Measurements from ENCODE around the gene AKR1B1. TPM values are rescaled to one million over a fixed set of nuclear protein-coding genes. Genes with fewer than 3 reads are reported as not detected.

AKR1B1 gene
- total RNA-seq (2014; rRNA removed; shearing (Covaris generic)) (66.4 and 75.7 TPM in 2 replicates), total RNA-seq (2022) (162 and 167 TPM in 2 replicates), Bru-seq, nascent RNA (percentile 68 among the genes with signal in this experiment), BruChase-seq, experiment 1, labeled RNA remaining after a 6-hour chase (percentile 74 among the genes with signal in this experiment), BruChase-seq, experiment 2, labeled RNA remaining after a 2-hour chase (percentile 63 among the genes with signal in this experiment)
- long read RNA-seq, transcript AKR1B1-201 (10 exons, 1,409 nt): major isoform, 161 of 213 reads
- long read RNA-seq, partial matches to known transcripts: 30 of 213 reads
- long read RNA-seq, other reads (novel, unspliced or antisense): 18 of 213 reads

DNA sequence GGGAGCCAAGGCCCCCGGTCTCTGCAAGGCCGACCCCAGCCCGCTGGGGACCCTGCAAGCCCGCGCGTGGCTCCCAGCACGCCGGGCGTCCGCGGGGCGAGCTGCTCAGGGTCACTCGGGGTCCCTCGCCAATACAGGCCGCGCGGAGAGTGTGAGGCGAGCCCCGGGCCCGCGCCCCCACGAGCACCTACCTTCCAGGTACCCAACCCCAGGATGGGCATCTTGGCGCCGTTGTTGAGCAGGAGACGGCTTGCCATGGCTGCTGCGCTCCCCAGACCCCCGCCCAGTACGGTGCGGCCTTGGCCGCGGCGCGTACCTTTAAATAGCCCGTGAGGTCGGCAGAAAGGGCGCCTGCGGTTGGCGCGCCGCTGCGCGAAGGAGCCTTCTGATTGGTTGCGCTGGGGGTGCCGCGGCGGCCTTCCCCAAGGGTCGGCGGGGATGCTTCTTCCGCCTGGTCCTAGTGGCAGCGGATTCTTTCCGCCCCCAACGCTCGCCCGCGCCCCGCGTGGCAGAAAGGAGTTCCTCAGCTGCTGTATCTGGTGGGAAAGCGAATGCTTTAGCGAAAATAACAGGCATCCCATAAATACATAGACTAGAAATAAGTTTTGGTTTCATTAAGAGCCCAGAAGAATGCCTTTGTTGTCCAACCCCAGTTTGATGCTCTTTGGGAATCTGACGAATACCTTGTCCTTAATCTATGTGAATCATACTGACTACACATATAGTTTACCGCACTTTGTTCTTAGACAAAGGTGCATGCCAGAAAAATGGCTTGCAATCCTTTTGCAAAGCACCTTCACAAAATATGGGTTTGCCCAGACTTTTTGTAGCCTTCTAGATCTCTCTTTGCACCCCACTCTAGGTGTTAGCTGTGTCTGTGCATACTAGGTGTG is at the start of gene AKR1B1:
AKR1B1 (minus strand) TSS at position 295 of the 893 bp plus-strand sequence; CDS start at position 257, 38 bp downstream.
- peaks cover 19% of the 10 kb centered on the region; the same call in 1 of the 2 replicates for H3K79me2 ChIP-seq (ENCODE audit: insufficient read depth, low read depth, low read length)
- peaks cover 1% of the 10 kb centered on the region; the same call in 1 of the 2 replicates for H3K9me3 ChIP-seq (ENCODE audit: low read length)
- POLR2A ChIA-PET: interaction anchor here (0.6 to 1.6 kb wide), 7 partner anchors 10 to 214 kb away, joined by 3 to 6 read pairs (median 4); partner anchors contain the start of gene BPGM
- peaks cover 29% of the 10 kb centered on the region for H3K4me1 ChIP-seq (ENCODE audit: insufficient read depth, low read length, poor library complexity, severe bottlenecking)
- intact Hi-C loops (cut with micrococcal nuclease; ENCODE audit: unreplicated experiment): loop anchor here (1.0 to 10.0 kb wide), 5 partner anchors 188 to 711 kb away; partner anchors contain the start of genes AGBL3, BPGM and CYREN
- H2AFZ ChIP-seq (ENCODE audit: low read length): peak within 1 kb of the TSS; percentile 99
- CTCF ChIA-PET (ENCODE audit: unreplicated experiment): interaction anchor here (0.6 to 1.6 kb wide), 2 partner anchors 26 kb away, joined by 3 to 7 read pairs; no protein-coding TSS in a partner anchor
- peak within 1 kb of the TSS; percentile 57 for H3K27ac ChIP-seq (ENCODE audit: low read depth, low read length, poor library complexity, severe bottlenecking)
- DNase-seq (ENCODE audit: low spot score): peak; percentile 96
- peak within 1 kb of the TSS; percentile 96 for H3K4me3 ChIP-seq (ENCODE audit: low read depth, low read length, poor library complexity, severe bottlenecking)
- H3K9me2 ChIP-seq (ENCODE audit: insufficient read depth, low read length): no peaks in the 10 kb centered on the region
- peaks cover 27% of the 10 kb centered on the region for H3K36me3 ChIP-seq (ENCODE audit: insufficient read depth, low read length)
- 0 out of 2 replicates have a peak, but pooled peaks cover 10% of the 10 kb centered on the region for H4K20me1 ChIP-seq (ENCODE audit: insufficient read depth, low read length)
- no TSS peak for BruUV-seq (replicated peaks)
- TF ChIP-seq EZH2phosphoT487 (IDR thresholded peaks at IDR 0.05; ENCODE audit: borderline replicate concordance, low read depth, low read length): no peak
- TF ChIP-seq, protein P1, sequence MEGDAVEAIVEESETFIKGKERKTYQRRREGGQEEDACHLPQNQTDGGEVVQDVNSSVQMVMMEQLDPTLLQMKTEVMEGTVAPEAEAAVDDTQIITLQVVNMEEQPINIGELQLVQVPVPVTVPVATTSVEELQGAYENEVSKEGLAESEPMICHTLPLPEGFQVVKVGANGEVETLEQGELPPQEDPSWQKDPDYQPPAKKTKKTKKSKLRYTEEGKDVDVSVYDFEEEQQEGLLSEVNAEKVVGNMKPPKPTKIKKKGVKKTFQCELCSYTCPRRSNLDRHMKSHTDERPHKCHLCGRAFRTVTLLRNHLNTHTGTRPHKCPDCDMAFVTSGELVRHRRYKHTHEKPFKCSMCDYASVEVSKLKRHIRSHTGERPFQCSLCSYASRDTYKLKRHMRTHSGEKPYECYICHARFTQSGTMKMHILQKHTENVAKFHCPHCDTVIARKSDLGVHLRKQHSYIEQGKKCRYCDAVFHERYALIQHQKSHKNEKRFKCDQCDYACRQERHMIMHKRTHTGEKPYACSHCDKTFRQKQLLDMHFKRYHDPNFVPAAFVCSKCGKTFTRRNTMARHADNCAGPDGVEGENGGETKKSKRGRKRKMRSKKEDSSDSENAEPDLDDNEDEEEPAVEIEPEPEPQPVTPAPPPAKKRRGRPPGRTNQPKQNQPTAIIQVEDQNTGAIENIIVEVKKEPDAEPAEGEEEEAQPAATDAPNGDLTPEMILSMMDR (conservative IDR thresholded peaks at IDR 0.05; ENCODE audit: low read length): peak; percentile 77
- peak within 1 kb of the TSS; percentile 90 for H3K4me2 ChIP-seq (ENCODE audit: low read length)

GRCh38 chr7:134505856-134506255 is 47.0 kb upstream of the AKR1B1 start:
- Histone ChIP-seq H3K36me3 (ENCODE audit: insufficient read depth, low read length) (no peaks in the 10 kb centered on the region), H3K4me1 (ENCODE audit: insufficient read depth, low read length, poor library complexity, severe bottlenecking) (no peaks in the 10 kb centered on the region), H3K9me3 (ENCODE audit: low read length) (no peaks in the 10 kb centered on the region), H3K9me2 (ENCODE audit: insufficient read depth, low read length) (no peaks in the 10 kb centered on the region), H3K4me3 (ENCODE audit: low read depth, low read length, poor library complexity, severe bottlenecking) (no peak overlapping the region), H3K79me2 (ENCODE audit: insufficient read depth, low read depth, low read length) (no peaks in the 10 kb centered on the region), H2AFZ (ENCODE audit: low read length) (no peak overlapping the region), H3K4me2 (ENCODE audit: low read length) (no peak overlapping the region), H3K27ac (ENCODE audit: low read depth, low read length, poor library complexity, severe bottlenecking) (no peak overlapping the region), H4K20me1 (ENCODE audit: insufficient read depth, low read length) (no peaks in the 10 kb centered on the region)
- CTCF ChIA-PET (ENCODE audit: unreplicated experiment): no interaction called here
- no peak for TF ChIP-seq EZH2phosphoT487 (IDR thresholded peaks at IDR 0.05; ENCODE audit: borderline replicate concordance, low read depth, low read length)
- TF ChIP-seq, protein P1 (conservative IDR thresholded peaks at IDR 0.05; ENCODE audit: low read length): no peak
- no peak for DNase-seq (ENCODE audit: low spot score)
- POLR2A ChIA-PET: no interaction called here
- intact Hi-C loops (cut with micrococcal nuclease; ENCODE audit: unreplicated experiment): no loop called here
- BruUV-seq (replicated peaks): no TSS peak

All from OCI-LY7 (cell line).